NCI-H345 treated with DMSO at 0.1 percent for 48 hours (cell line): Measurements from ENCODE around the gene PCID2.

Experiments
- DNase-seq: peaks from one replicate; lab custom pipeline; 2025; ENCODE audit not compliant: unreplicated experiment; lab: John Stamatoyannopoulos, UW

The PCID2 gene

GRCh38 chr13:113187883-113188665, 20.4 kb downstream of the PCID2 start:
- no peak for DNase-seq

- DNase-seq, result no peak
Measured at GRCh38 chr13:113187263-113187669, 21.2 kb downstream of the PCID2 start.

- DNase-seq, result no peak
Measured at GRCh38 chr13:113186061-113186900, 22.2 kb downstream of the PCID2 start.

GRCh38 chr13:113184568-113185440, 23.7 kb downstream of the PCID2 start:
- DNase-seq, result no peak

- no peak for DNase-seq
Measured at GRCh38 chr13:113183450-113184129, 24.9 kb downstream of the PCID2 start.

GRCh38 chr13:113182046-113182445, 26.4 kb downstream of the PCID2 start:
- no peak for DNase-seq

- no peak for DNase-seq
Measured at GRCh38 chr13:113179374-113180230, 28.9 kb downstream of the PCID2 start.

GRCh38 chr13:113178896-113179167, 29.6 kb downstream of the PCID2 start:
- no peak for DNase-seq

GRCh38 chr13:113178070-113178895, 30.2 kb downstream of the PCID2 start:
- no peak for DNase-seq

GRCh38 chr13:113176822-113177221, 31.6 kb downstream of the PCID2 start:
- no peak for DNase-seq

- DNase-seq, result no peak
Measured at GRCh38 chr13:113176280-113176679, 32.2 kb downstream of the PCID2 start.

- no peak for DNase-seq
Measured at GRCh38 chr13:113172419-113172926, 36.0 kb downstream of the PCID2 start.

- DNase-seq, result no peak
Measured at GRCh38 chr13:113171250-113172125, 37.0 kb downstream of the PCID2 start.

GRCh38 chr13:113170511-113170910, 38.0 kb downstream of the PCID2 start:
- DNase-seq, result no peak

GRCh38 chr13:113169277-113170272, 38.9 kb downstream of the PCID2 start:
- DNase-seq, result peak; percentile 17

- DNase-seq, result no peak
Measured at GRCh38 chr13:113168211-113168610, 40.3 kb downstream of the PCID2 start.

GRCh38 chr13:113167575-113167974, 40.9 kb downstream of the PCID2 start:
- DNase-seq, result no peak
